ENCODE data around the gene NUP214. TPM values are rescaled to one million over a fixed set of nuclear protein-coding genes. Genes with fewer than 3 reads are reported as not detected.

NUP214 gene
- total RNA-seq, 4 donors from 2014 or later: 36.1 to 104 (median 69.6) TPM

- Histone ChIP-seq H3K4me3 (no peak overlapping the region), H3K27me3 (peaks cover 38% of the 10 kb centered on the region), H3K36me3 (no peaks in the 10 kb centered on the region), H3K9me3 (no peaks in the 10 kb centered on the region), H3K27ac (no peak overlapping the region), H3K4me1 (peaks cover 21% of the 10 kb centered on the region)
- TF ChIP-seq POLR2AphosphoS5 (IDR thresholded peaks at IDR 0.05): no peak
- TF ChIP-seq CTCF (IDR thresholded peaks at IDR 0.05): no peak
- WGBS: 94% methylated on average over 4 of the region's 11 CpGs
- DNase-seq (ENCODE audit: low spot score in 2 of 2): no peak
These were observed 153.9 kb downstream of the NUP214 start for GRCh38 chr9:131279196-131279862.

GRCh38 chr9:131279863-131280570, 154.6 kb downstream of the NUP214 start:
- H3K27me3 ChIP-seq: peaks cover 38% of the 10 kb centered on the region
- no peak overlapping the region for H3K27ac ChIP-seq
- DNase-seq (ENCODE audit: low spot score in 2 of 2): no peak
- no peaks in the 10 kb centered on the region for H3K9me3 ChIP-seq
- no peaks in the 10 kb centered on the region for H3K36me3 ChIP-seq
- peaks cover 21% of the 10 kb centered on the region for H3K4me1 ChIP-seq
- no peak overlapping the region for H3K4me3 ChIP-seq
- WGBS: 67% methylated on average over 7 of the region's 19 CpGs
- TF ChIP-seq POLR2A (IDR thresholded peaks at IDR 0.05) (no peak), CTCF (IDR thresholded peaks at IDR 0.05) (no peak), POLR2AphosphoS5 (IDR thresholded peaks at IDR 0.05) (no peak), EP300 (IDR thresholded peaks at IDR 0.05) (no peak)

DNA sequence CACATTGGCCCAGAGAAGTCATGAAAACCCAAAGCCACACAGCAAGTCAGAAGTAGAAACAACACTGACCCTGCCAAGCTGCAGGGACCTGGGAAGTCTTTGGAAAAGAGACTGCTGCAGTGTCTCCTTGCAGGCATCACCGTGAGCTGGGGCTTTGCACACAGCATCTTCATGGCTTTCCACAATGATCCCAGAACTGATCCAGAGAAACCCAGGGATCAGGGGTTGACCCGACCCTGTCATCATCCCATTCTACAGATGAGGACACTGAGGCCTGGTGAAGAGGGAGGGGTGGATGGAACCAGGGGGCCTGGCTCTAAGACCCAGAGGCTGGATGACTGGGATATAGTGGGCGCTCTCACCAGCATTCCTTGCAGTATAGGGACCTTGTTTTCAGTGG, 155.3 kb downstream of the NUP214 start:
- WGBS: 76% methylated on average over 3 of the region's 3 CpGs
- no peak for TF ChIP-seq POLR2A (IDR thresholded peaks at IDR 0.05)
- no peak for TF ChIP-seq EP300 (IDR thresholded peaks at IDR 0.05)
- no peak for TF ChIP-seq CTCF (IDR thresholded peaks at IDR 0.05)
- TF ChIP-seq POLR2AphosphoS5 (IDR thresholded peaks at IDR 0.05): no peak
- Histone ChIP-seq H3K4me1 (peaks cover 21% of the 10 kb centered on the region), H3K36me3 (no peaks in the 10 kb centered on the region), H3K9me3 (no peaks in the 10 kb centered on the region), H3K4me3 (no peak overlapping the region), H3K27me3 (peaks cover 37% of the 10 kb centered on the region), H3K27ac (no peak overlapping the region)
- DNase-seq (ENCODE audit: low spot score in 2 of 2): no peak

GRCh38 chr9:131281119-131281965, 156.0 kb downstream of the NUP214 start:
- Histone ChIP-seq H3K27me3 (peaks cover 36% of the 10 kb centered on the region), H3K4me1 (peaks cover 21% of the 10 kb centered on the region), H3K4me3 (no peak overlapping the region), H3K27ac (no peak overlapping the region), H3K9me3 (no peaks in the 10 kb centered on the region), H3K36me3 (no peaks in the 10 kb centered on the region)
- no peak for DNase-seq (ENCODE audit: low spot score in 2 of 2)
- WGBS: 87% methylated on average over 12 of the region's 17 CpGs
- TF ChIP-seq EP300 (IDR thresholded peaks at IDR 0.05): no peak
- no peak for TF ChIP-seq CTCF (IDR thresholded peaks at IDR 0.05)
- TF ChIP-seq POLR2AphosphoS5 (IDR thresholded peaks at IDR 0.05): no peak
- no peak for TF ChIP-seq POLR2A (IDR thresholded peaks at IDR 0.05)

DNA sequence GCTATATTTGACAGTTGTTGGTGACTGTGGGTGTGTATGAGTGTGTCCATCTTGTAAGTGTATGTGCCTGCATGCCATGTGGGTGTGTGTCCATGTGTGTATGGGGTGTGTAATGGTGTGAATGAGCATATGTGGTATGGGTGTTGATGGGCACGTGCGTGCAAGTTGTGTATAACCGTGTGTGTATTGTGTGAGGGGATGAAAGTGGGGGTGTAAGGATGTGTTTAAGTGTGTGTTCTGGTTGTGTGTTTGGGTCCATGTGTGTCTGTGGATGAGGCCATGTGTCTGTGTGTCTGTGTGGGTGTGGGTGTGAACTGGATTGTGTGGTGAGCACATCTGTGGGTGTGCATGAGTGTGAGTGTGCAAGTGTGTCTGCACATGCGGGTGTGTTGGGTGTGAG, 156.8 kb downstream of the NUP214 start:
- no peak for DNase-seq (ENCODE audit: low spot score in 2 of 2)
- WGBS: 71% methylated on average over 4 of the region's 4 CpGs
- no peaks in the 10 kb centered on the region for H3K9me3 ChIP-seq
- TF ChIP-seq CTCF (IDR thresholded peaks at IDR 0.05): no peak
- TF ChIP-seq POLR2AphosphoS5 (IDR thresholded peaks at IDR 0.05): no peak
- no peak for TF ChIP-seq POLR2A (IDR thresholded peaks at IDR 0.05)
- TF ChIP-seq EP300 (IDR thresholded peaks at IDR 0.05): no peak
- H3K4me3 ChIP-seq: no peak overlapping the region
- no peak overlapping the region for H3K27ac ChIP-seq
- H3K36me3 ChIP-seq: no peaks in the 10 kb centered on the region
- peaks cover 32% of the 10 kb centered on the region for H3K27me3 ChIP-seq
- peaks cover 18% of the 10 kb centered on the region for H3K4me1 ChIP-seq
